Right lobe of liver (tissue), 4 donors: ENCODE measurements around the gene PTRHD1.

Source experiments
- CTCF ChIP-seq, 4 donors: fragments of 200-600 bp in 3 of 4; fragments of 450-650 bp in 1 of 4; IDR thresholded peaks; one replicate each; pipeline versions ENCODE4 v1.5.1 to v1.8.0; 2016 to 2022; ENCODE audit warnings: antibody characterized with exemption in 4 of 4, mild to moderate bottlenecking in 2 of 4
- POLR2A ChIP-seq: fragments of 450-650 bp; IDR thresholded peaks from one replicate; pipeline ENCODE4 v1.6.1; 2017; ENCODE audit warnings: antibody characterized with exemption, mild to moderate bottlenecking
- donor health status: DM: no; HTN: no; CAD: no.
- donor health status: DM: no; HTN: no; CAD: no.
- donor health status: DM: no; HTN: yes; CAD: no.

- TF ChIP-seq POLR2A = no peak
- no peak for TF ChIP-seq CTCF (IDR thresholded peaks at IDR 0.05)
Observed at GRCh38 chr2:24779116-24779515, 14.1 kb downstream of the PTRHD1 start.
